C4-2B (cell line): ENCODE results near the gene FREM1.

Source experiments
- H3K27ac ChIP-seq: fragments of 450-650 bp; 2 replicates; pipeline ENCODE4 v1.5.1; 2017
- ZFX ChIP-seq: fragments of 450-650 bp; IDR thresholded peaks from 2 replicates; pipeline ENCODE4 v1.6.1; 2017
- TF ChIP-seq, protein P1 (sequence below): fragments of 450-650 bp; conservative IDR thresholded peaks from 2 replicates; pipeline ENCODE4 v1.5.1; 2017; ENCODE audit warnings: mild to moderate bottlenecking

FREM1 gene

GRCh38 chr9:14793389-14793788, 116.8 kb downstream of the FREM1 start:
- TF ChIP-seq ZFX: no peak
- TF ChIP-seq, protein P1, sequence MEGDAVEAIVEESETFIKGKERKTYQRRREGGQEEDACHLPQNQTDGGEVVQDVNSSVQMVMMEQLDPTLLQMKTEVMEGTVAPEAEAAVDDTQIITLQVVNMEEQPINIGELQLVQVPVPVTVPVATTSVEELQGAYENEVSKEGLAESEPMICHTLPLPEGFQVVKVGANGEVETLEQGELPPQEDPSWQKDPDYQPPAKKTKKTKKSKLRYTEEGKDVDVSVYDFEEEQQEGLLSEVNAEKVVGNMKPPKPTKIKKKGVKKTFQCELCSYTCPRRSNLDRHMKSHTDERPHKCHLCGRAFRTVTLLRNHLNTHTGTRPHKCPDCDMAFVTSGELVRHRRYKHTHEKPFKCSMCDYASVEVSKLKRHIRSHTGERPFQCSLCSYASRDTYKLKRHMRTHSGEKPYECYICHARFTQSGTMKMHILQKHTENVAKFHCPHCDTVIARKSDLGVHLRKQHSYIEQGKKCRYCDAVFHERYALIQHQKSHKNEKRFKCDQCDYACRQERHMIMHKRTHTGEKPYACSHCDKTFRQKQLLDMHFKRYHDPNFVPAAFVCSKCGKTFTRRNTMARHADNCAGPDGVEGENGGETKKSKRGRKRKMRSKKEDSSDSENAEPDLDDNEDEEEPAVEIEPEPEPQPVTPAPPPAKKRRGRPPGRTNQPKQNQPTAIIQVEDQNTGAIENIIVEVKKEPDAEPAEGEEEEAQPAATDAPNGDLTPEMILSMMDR: no peak
- no peak overlapping the region for H3K27ac ChIP-seq

DNA sequence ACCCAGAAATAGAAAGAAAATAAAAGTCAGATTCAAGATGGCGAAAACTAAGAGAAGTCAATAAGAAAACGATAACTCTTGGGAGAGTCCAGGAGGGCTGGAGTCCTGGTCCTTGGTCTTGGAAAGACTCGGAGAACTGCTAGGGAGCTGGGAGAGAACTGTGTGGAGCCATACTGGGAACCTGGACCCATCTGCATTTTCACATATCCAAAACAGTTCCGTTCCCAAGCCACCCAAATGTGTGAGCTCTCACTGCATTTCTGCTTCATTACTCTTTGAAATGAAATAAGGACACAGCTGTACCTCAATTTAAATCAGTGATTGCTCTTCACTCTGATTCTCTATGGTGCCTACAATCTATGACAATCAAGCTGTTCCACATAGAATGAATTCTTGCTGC, 119.6 kb downstream of the FREM1 start:
- TF ChIP-seq, protein P1: no peak
- no peak for TF ChIP-seq ZFX
- H3K27ac ChIP-seq: no peak overlapping the region

GRCh38 chr9:14788846-14789245, 121.4 kb downstream of the FREM1 start:
- no peak overlapping the region for H3K27ac ChIP-seq
- TF ChIP-seq, protein P1: no peak
- TF ChIP-seq ZFX: no peak

GRCh38 chr9:14783358-14783757, 126.9 kb downstream of the FREM1 start:
- TF ChIP-seq, protein P1: no peak
- TF ChIP-seq ZFX: no peak
- H3K27ac ChIP-seq: no peak overlapping the region

GRCh38 chr9:14782286-14783051, 127.8 kb downstream of the FREM1 start:
- no peak overlapping the region for H3K27ac ChIP-seq
- TF ChIP-seq, protein P1: no peak
- no peak for TF ChIP-seq ZFX

GRCh38 chr9:14780693-14781092, 129.5 kb downstream of the FREM1 start:
- TF ChIP-seq, protein P1: no peak
- TF ChIP-seq ZFX: no peak
- no peak overlapping the region for H3K27ac ChIP-seq

GRCh38 chr9:14780251-14780650, 130.0 kb downstream of the FREM1 start:
- H3K27ac ChIP-seq: no peak overlapping the region
- TF ChIP-seq, protein P1: no peak
- no peak for TF ChIP-seq ZFX
